Stimulated activated CD4-positive, alpha-beta T cell treated with anti-CD3 and anti-CD28 coated beads, Interleukin-4, amount 100 ng/mL, for 1 hour (primary cell): ENCODE results near the gene PRDX6.
"Not testable (repeated sequence)": the region's sequence is repeated elsewhere in the genome, so short reads cannot be mapped to it uniquely, and the experiment has no call there.

Experiments used
- DNase-seq: peaks from one replicate; pipeline ENCODE4 v3.0.0-alpha.2; 2020

Gene PRDX6

GRCh38 chr1:173477286-173478093 is at the start of gene PRDX6:
Gene PRDX6 (plus strand): TSS chr1:173477335. CDS start chr1:173477398, 63 bp downstream.
- no peak for DNase-seq

GRCh38 chr1:173429471-173430402 is 47.4 kb upstream of the PRDX6 start:
- DNase-seq, result peak; percentile 67

GRCh38 chr1:173430677-173431303 is 46.3 kb upstream of the PRDX6 start:
- DNase-seq, result no peak

- peak; percentile 85 for DNase-seq
Observed at GRCh38 chr1:173431304-173432045, 45.7 kb upstream of the PRDX6 start.

- no peak for DNase-seq
Observed at GRCh38 chr1:173432331-173432730, 44.8 kb upstream of the PRDX6 start.

- DNase-seq, result no peak
Observed at GRCh38 chr1:173433751-173434326, 43.3 kb upstream of the PRDX6 start.

- DNase-seq, result no peak
Observed at GRCh38 chr1:173436841-173437428, 40.2 kb upstream of the PRDX6 start.

GRCh38 chr1:173438675-173439074 is 38.5 kb upstream of the PRDX6 start:
- no peak for DNase-seq

- no peak for DNase-seq
Observed at GRCh38 chr1:173440430-173440829, 36.7 kb upstream of the PRDX6 start.

GRCh38 chr1:173444757-173445156 is 32.4 kb upstream of the PRDX6 start:
- DNase-seq, result no peak

GRCh38 chr1:173445164-173445563 is 32.0 kb upstream of the PRDX6 start:
- no peak for DNase-seq

- no peak for DNase-seq
Observed at GRCh38 chr1:173445656-173446055, 31.5 kb upstream of the PRDX6 start.

- DNase-seq, result no peak
Observed at GRCh38 chr1:173447224-173447623, 29.9 kb upstream of the PRDX6 start.

GRCh38 chr1:173448945-173449344 is 28.2 kb upstream of the PRDX6 start:
- DNase-seq, result no peak

- no peak for DNase-seq
Observed at GRCh38 chr1:173451981-173452380, 25.2 kb upstream of the PRDX6 start.

GRCh38 chr1:173453982-173454381 is 23.2 kb upstream of the PRDX6 start:
- DNase-seq, result no peak

- DNase-seq, result no peak
Observed at GRCh38 chr1:173454966-173455524, 22.1 kb upstream of the PRDX6 start.

GRCh38 chr1:173459885-173460284 is 17.2 kb upstream of the PRDX6 start:
- no peak for DNase-seq

GRCh38 chr1:173462666-173463065 is 14.5 kb upstream of the PRDX6 start:
- DNase-seq, result not testable (repeated sequence)

- not testable (repeated sequence) for DNase-seq
Observed at GRCh38 chr1:173464185-173464584, 12.9 kb upstream of the PRDX6 start.

- DNase-seq, result no peak
Observed at GRCh38 chr1:173467426-173467825, 9.7 kb upstream of the PRDX6 start.
